HepG2 (cell line): Measurements from ENCODE around the gene SPATA25. TPM values are rescaled to one million over a fixed set of nuclear protein-coding genes. Genes with fewer than 3 reads are reported as not detected.

Experiments used
- HNRNPLL ChIP-seq: fragments of 200-400 bp; formaldehyde crosslinking; IDR thresholded peaks from 2 replicates; pipeline ENCODE4 v1.6.1; 2017; ENCODE audit warnings: mild to moderate bottlenecking, low read depth, low read length; ENCODE audit not compliant: poor library complexity, severe bottlenecking
- KDM2A ChIP-seq: sonication (generic); formaldehyde crosslinking; IDR thresholded peaks from 2 replicates; pipeline ENCODE4 v1.4.0; 2020; ENCODE audit warnings: low read depth, missing genetic modification reagents, borderline replicate concordance
- PCBP2 ChIP-seq: fragments of 200-400 bp; formaldehyde crosslinking; optimal IDR thresholded peaks from 2 replicates; pipeline ENCODE3; 2018; ENCODE audit warnings: low read length, low read depth; ENCODE audit not compliant: poor library complexity, severe bottlenecking
- REXO4 ChIP-seq: sonication (generic); formaldehyde crosslinking; IDR thresholded peaks from 2 replicates; pipeline ENCODE4 v1.8.0; 2022; ENCODE audit warnings: missing genetic modification reagents, mild to moderate bottlenecking, borderline replicate concordance
- ZBTB49 ChIP-seq: sonication (generic); formaldehyde crosslinking; IDR thresholded peaks from 2 replicates; pipeline ENCODE4 v1.4.0; 2020; ENCODE audit warnings: missing genetic modification reagents, borderline replicate concordance
- ZNF382 ChIP-seq: sonication (generic); formaldehyde crosslinking; IDR thresholded peaks from 2 replicates; pipeline ENCODE4 v1.5.0; 2020; ENCODE audit warnings: missing genetic modification reagents, mild to moderate bottlenecking, borderline replicate concordance
- ZNF446 ChIP-seq: sonication (generic); formaldehyde crosslinking; IDR thresholded peaks from 2 replicates; pipeline ENCODE4 v1.5.0; 2020; ENCODE audit warnings: mild to moderate bottlenecking, missing genetic modification reagents
- ZNF619 ChIP-seq: sonication (generic); formaldehyde crosslinking; IDR thresholded peaks from 2 replicates; pipeline ENCODE4 v1.4.0; 2020; ENCODE audit warnings: mild to moderate bottlenecking, missing genetic modification reagents
- ZNF672 ChIP-seq: sonication (generic); formaldehyde crosslinking; IDR thresholded peaks from 2 replicates; pipeline ENCODE4 v1.8.1; 2022; ENCODE audit warnings: missing genetic modification reagents
- ZNF788 ChIP-seq: sonication (generic); formaldehyde crosslinking; IDR thresholded peaks from 2 replicates; pipeline ENCODE4 v1.5.0; 2020; ENCODE audit warnings: mild to moderate bottlenecking, missing genetic modification reagents, borderline replicate concordance
- ZUFSP ChIP-seq: sonication (generic); formaldehyde crosslinking; IDR thresholded peaks from 2 replicates; pipeline ENCODE4 v1.9.0; 2021; ENCODE audit warnings: missing genetic modification reagents, mild to moderate bottlenecking, borderline replicate concordance
- polyA plus RNA-seq, 8 experiments: library from polyadenylated mRNA; depleted of rRNA in 3 of 8; stranded (reverse) in 7 of 8; unstranded in 1 of 8; fragments of >200 nt; fragmentation: Illumina TruSeq in 4 of 8; extraction: Trizol in 4 of 8; gene quantifications; 2 replicates each; pipeline versions ENCODE4 v1.2.1 to v1.2.3, GENCODE V29; 2011 to 2016; ENCODE audit warnings: low read depth in 4 of 8, missing spikeins in 1 of 8, mixed read lengths in 1 of 8; ENCODE audit not compliant: insufficient read depth in 1 of 8
- total RNA-seq, 5 experiments: library from RNA; depleted of rRNA; stranded (reverse); fragments of >200 nt; fragmentation: Illumina TruSeq; extraction: Trizol; gene quantifications; 2 replicates each; pipeline ENCODE4 v1.2.3, GENCODE V29; 2016; ENCODE audit warnings: low read depth in 1 of 5
- TF ChIP-seq, protein P1 (sequence below): IDR thresholded peaks from 2 replicates; pipeline ENCODE4 v1.6.1; 2016; ENCODE audit warnings: mild to moderate bottlenecking
- TF ChIP-seq, protein P2 (sequence below): sonication (generic); formaldehyde crosslinking; IDR thresholded peaks from 2 replicates; pipeline ENCODE4 v1.4.0; 2020; ENCODE audit warnings: missing genetic modification reagents, mild to moderate bottlenecking, borderline replicate concordance
- TF ChIP-seq, protein P3 (sequence below): sonication (generic); formaldehyde crosslinking; IDR thresholded peaks from 2 replicates; pipeline ENCODE4 v1.4.0; 2020; ENCODE audit warnings: missing genetic modification reagents
- TF ChIP-seq, protein P4 (sequence below): sonication (generic); formaldehyde crosslinking; IDR thresholded peaks from 2 replicates; pipeline ENCODE4 v1.8.1; 2022; ENCODE audit warnings: mild to moderate bottlenecking, missing genetic modification reagents

Gene SPATA25
- total and polyA plus RNA-seq, 2 of the 13 experiments (the other 11 are each of a cell fraction or from before 2014, with no cell fraction given): 4.8 to 7.6 TPM

GRCh38 chr20:45934586-45935415, 47.4 kb upstream of the SPATA25 start, which contains the start of gene PCIF1 (continued):
- TF ChIP-seq REXO4 (no peak), ZBTB49 (CRISPR knock-in tag) (peak; percentile 96), ZNF619 (CRISPR knock-in tag) (peak; percentile 89; the same call in 1 of the 2 replicates), ZNF446 (CRISPR knock-in tag) (peak; percentile 98), ZNF382 (CRISPR knock-in tag) (no peak), PCBP2 (no peak), KDM2A (CRISPR knock-in tag) (peak; percentile 97), ZNF672 (CRISPR knock-in tag) (no peak; the same call in 1 of the 2 replicates), ZNF788 (peak; percentile 99; the same call in 1 of the 2 replicates), HNRNPLL (peak; percentile 75), ZUFSP (no peak)
- TF ChIP-seq, protein P1, sequence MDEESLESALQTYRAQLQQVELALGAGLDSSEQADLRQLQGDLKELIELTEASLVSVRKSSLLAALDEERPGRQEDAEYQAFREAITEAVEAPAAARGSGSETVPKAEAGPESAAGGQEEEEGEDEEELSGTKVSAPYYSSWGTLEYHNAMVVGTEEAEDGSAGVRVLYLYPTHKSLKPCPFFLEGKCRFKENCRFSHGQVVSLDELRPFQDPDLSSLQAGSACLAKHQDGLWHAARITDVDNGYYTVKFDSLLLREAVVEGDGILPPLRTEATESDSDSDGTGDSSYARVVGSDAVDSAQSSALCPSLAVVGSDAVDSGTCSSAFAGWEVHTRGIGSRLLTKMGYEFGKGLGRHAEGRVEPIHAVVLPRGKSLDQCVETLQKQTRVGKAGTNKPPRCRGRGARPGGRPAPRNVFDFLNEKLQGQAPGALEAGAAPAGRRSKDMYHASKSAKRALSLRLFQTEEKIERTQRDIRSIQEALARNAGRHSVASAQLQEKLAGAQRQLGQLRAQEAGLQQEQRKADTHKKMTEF (CRISPR knock-in tag): peak; percentile 95
- TF ChIP-seq, protein P2, sequence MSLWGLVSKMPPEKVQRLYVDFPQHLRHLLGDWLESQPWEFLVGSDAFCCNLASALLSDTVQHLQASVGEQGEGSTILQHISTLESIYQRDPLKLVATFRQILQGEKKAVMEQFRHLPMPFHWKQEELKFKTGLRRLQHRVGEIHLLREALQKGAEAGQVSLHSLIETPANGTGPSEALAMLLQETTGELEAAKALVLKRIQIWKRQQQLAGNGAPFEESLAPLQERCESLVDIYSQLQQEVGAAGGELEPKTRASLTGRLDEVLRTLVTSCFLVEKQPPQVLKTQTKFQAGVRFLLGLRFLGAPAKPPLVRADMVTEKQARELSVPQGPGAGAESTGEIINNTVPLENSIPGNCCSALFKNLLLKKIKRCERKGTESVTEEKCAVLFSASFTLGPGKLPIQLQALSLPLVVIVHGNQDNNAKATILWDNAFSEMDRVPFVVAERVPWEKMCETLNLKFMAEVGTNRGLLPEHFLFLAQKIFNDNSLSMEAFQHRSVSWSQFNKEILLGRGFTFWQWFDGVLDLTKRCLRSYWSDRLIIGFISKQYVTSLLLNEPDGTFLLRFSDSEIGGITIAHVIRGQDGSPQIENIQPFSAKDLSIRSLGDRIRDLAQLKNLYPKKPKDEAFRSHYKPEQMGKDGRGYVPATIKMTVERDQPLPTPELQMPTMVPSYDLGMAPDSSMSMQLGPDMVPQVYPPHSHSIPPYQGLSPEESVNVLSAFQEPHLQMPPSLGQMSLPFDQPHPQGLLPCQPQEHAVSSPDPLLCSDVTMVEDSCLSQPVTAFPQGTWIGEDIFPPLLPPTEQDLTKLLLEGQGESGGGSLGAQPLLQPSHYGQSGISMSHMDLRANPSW (CRISPR knock-in tag): no peak; the same call in 1 of the 2 replicates
- TF ChIP-seq, protein P3, sequence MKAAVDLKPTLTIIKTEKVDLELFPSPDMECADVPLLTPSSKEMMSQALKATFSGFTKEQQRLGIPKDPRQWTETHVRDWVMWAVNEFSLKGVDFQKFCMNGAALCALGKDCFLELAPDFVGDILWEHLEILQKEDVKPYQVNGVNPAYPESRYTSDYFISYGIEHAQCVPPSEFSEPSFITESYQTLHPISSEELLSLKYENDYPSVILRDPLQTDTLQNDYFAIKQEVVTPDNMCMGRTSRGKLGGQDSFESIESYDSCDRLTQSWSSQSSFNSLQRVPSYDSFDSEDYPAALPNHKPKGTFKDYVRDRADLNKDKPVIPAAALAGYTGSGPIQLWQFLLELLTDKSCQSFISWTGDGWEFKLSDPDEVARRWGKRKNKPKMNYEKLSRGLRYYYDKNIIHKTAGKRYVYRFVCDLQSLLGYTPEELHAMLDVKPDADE: peak; percentile 83; the same call in 1 of the 2 replicates
- TF ChIP-seq, protein P4, sequence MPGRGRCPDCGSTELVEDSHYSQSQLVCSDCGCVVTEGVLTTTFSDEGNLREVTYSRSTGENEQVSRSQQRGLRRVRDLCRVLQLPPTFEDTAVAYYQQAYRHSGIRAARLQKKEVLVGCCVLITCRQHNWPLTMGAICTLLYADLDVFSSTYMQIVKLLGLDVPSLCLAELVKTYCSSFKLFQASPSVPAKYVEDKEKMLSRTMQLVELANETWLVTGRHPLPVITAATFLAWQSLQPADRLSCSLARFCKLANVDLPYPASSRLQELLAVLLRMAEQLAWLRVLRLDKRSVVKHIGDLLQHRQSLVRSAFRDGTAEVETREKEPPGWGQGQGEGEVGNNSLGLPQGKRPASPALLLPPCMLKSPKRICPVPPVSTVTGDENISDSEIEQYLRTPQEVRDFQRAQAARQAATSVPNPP (CRISPR knock-in tag): peak; percentile 83; the same call in 1 of the 2 replicates
